SU-DHL-6 (cell line): ENCODE results near the gene ALS2.

Source experiments
- H2AFZ ChIP-seq: fragments of 200-600 bp; sonication (generic); 2 replicates; pipeline ENCODE4 v1.6.1; 2014; ENCODE audit warnings: low read depth, mild to moderate bottlenecking, moderate library complexity, mixed read lengths, antibody characterized with exemption, low read length; ENCODE audit not compliant: severe bottlenecking
- H3F3A ChIP-seq: fragments of 200-600 bp; shearing (Covaris generic); 2 replicates; pipeline ENCODE4 v1.6.0; 2016; ENCODE audit warnings: antibody characterized with exemption, mild to moderate bottlenecking; ENCODE audit not compliant: insufficient read depth
- H3K27ac ChIP-seq: fragments of 200-600 bp; sonication (generic); 2 replicates; pipeline ENCODE4 v1.5.1; 2016; ENCODE audit warnings: low read depth, mild to moderate bottlenecking, low read length, moderate library complexity, mixed read lengths
- H3K27me3 ChIP-seq: fragments of 200-600 bp; sonication (generic), shearing (Covaris generic); 2 replicates; pipeline ENCODE4 v1.6.0; 2014; ENCODE audit warnings: mild to moderate bottlenecking, low read length
- H3K36me3 ChIP-seq: fragments of 200-600 bp; sonication (generic); 2 replicates; pipeline ENCODE4 v1.6.1; 2014; ENCODE audit warnings: mild to moderate bottlenecking, low read length, mixed read lengths
- H3K4me2 ChIP-seq: fragments of 300-600, 200-600 bp; shearing (Covaris generic), sonication (generic); 2 replicates; pipeline ENCODE4 v1.6.0; 2014; ENCODE audit warnings: low read length, low read depth, mild to moderate bottlenecking; ENCODE audit not compliant: poor library complexity, severe bottlenecking
- H3K4me3 ChIP-seq: fragments of 200-600 bp; sonication (generic); 2 replicates; pipeline ENCODE4 v1.5.1; 2014; ENCODE audit warnings: antibody characterized with exemption, low read length, mild to moderate bottlenecking, mixed read lengths; ENCODE audit not compliant: insufficient read depth, poor library complexity, severe bottlenecking
- H3K79me2 ChIP-seq: fragments of 200-600 bp; sonication (generic); 2 replicates; pipeline ENCODE4 v1.6.1; 2014; ENCODE audit warnings: mild to moderate bottlenecking, low read length, moderate library complexity; ENCODE audit not compliant: insufficient read depth
- H3K9ac ChIP-seq: fragments of 200-600 bp; sonication (generic); 2 replicates; pipeline ENCODE4 v1.7.0; 2014; ENCODE audit warnings: mild to moderate bottlenecking, low read length
- H3K9me2 ChIP-seq: fragments of 200-600 bp; sonication (generic); replicated peaks from 2 replicates; pipeline ENCODE4 v1.6.1; 2014; ENCODE audit warnings: low read length; ENCODE audit not compliant: insufficient read depth
- H3K9me3 ChIP-seq: fragments of 200-600 bp; sonication (generic); 2 replicates; pipeline ENCODE4 v1.6.1; 2014; ENCODE audit warnings: low read length, mixed read lengths; ENCODE audit not compliant: insufficient read depth
- H4K20me1 ChIP-seq: fragments of 200-600 bp; sonication (generic); 2 replicates; pipeline ENCODE4 v1.6.1; 2014; ENCODE audit warnings: low read depth, mild to moderate bottlenecking, antibody characterized with exemption, low read length, moderate library complexity, mixed read lengths
- CTCF ChIP-seq: fragments of 200-600 bp; sonication (generic); IDR thresholded peaks from one replicate; pipeline ENCODE4 v1.5.1; 2017; ENCODE audit warnings: antibody characterized with exemption, mild to moderate bottlenecking, low read length, moderate library complexity; ENCODE audit not compliant: insufficient read depth, poor library complexity, severe bottlenecking
- EZH2phosphoT487 ChIP-seq: fragments of 200-600 bp; sonication (generic), shearing (Covaris generic); conservative IDR thresholded peaks from 2 replicates; pipeline ENCODE4 v1.6.1; 2018; ENCODE audit warnings: mild to moderate bottlenecking, antibody characterized with exemption, low read length, moderate library complexity, mixed read lengths

Gene ALS2

GRCh38 chr2:201798252-201798913 is 17.6 kb upstream of the ALS2 start:
- Histone ChIP-seq H4K20me1 (no peaks in the 10 kb centered on the region), H3K27ac (no peak overlapping the region), H3K9ac (no peak overlapping the region), H3K9me2 (no peaks in the 10 kb centered on the region), H3K36me3 (no peaks in the 10 kb centered on the region), H3K4me3 (no peak overlapping the region), H2AFZ (no peak overlapping the region), H3K4me2 (no peak overlapping the region), H3F3A (no peaks in the 10 kb centered on the region), H3K27me3 (no peaks in the 10 kb centered on the region), H3K9me3 (no peaks in the 10 kb centered on the region), H3K79me2 (no peaks in the 10 kb centered on the region)
- TF ChIP-seq EZH2phosphoT487 (no peak), CTCF (no peak)

GRCh38 chr2:201797175-201797840 is 16.6 kb upstream of the ALS2 start:
- no peaks in the 10 kb centered on the region for H3K79me2 ChIP-seq
- H4K20me1 ChIP-seq, result no peaks in the 10 kb centered on the region
- no peak overlapping the region for H3K4me3 ChIP-seq
- no peak overlapping the region for H3K9ac ChIP-seq
- H3K9me3 ChIP-seq, result no peaks in the 10 kb centered on the region
- TF ChIP-seq EZH2phosphoT487 (no peak), CTCF (no peak)
- H2AFZ ChIP-seq, result no peak overlapping the region
- H3K27me3 ChIP-seq, result no peaks in the 10 kb centered on the region
- no peak overlapping the region for H3K27ac ChIP-seq
- no peaks in the 10 kb centered on the region for H3F3A ChIP-seq
- no peaks in the 10 kb centered on the region for H3K9me2 ChIP-seq
- H3K4me2 ChIP-seq, result no peak overlapping the region
- no peaks in the 10 kb centered on the region for H3K36me3 ChIP-seq

GRCh38 chr2:201796478-201796865 is 15.7 kb upstream of the ALS2 start:
- no peak overlapping the region for H3K27ac ChIP-seq
- H4K20me1 ChIP-seq, result no peaks in the 10 kb centered on the region
- H3K9me3 ChIP-seq, result no peaks in the 10 kb centered on the region
- H3K4me2 ChIP-seq, result no peak overlapping the region
- H3F3A ChIP-seq, result no peaks in the 10 kb centered on the region
- no peaks in the 10 kb centered on the region for H3K27me3 ChIP-seq
- no peaks in the 10 kb centered on the region for H3K9me2 ChIP-seq
- no peak overlapping the region for H2AFZ ChIP-seq
- TF ChIP-seq EZH2phosphoT487 (no peak), CTCF (no peak)
- H3K9ac ChIP-seq, result no peak overlapping the region
- H3K4me3 ChIP-seq, result no peak overlapping the region
- H3K79me2 ChIP-seq, result no peaks in the 10 kb centered on the region
- H3K36me3 ChIP-seq, result no peaks in the 10 kb centered on the region
